K562 (cell line): ENCODE data around the gene IMMP2L. TPM values are rescaled to one million over a fixed set of nuclear protein-coding genes. Genes with fewer than 3 reads are reported as not detected.

ENCODE experiments used
- ATAC-seq: fragments of 200-7000 bp; cut with Tn5 transposase; 3 replicates; pipeline ENCODE4 v1.9.1; 2020; ENCODE audit warnings: moderate library complexity
- BruUV-seq: library from RNA; stranded (reverse); fragments of 400-500 nt; replicated peaks from 2 replicates; lab custom pipeline; 2021; lab: Mats Ljungman, UMichigan
- CTCF ChIA-PET: fragments of 300-600 bp; formaldehyde crosslinking; extraction: SDS; loops from one replicate; lab custom pipeline; 2021; ENCODE audit warnings: low intra/inter-chr PET ratio; lab: Yijun Ruan, JAX
- POLR2A ChIA-PET: fragments of 300-600, 350-650 bp; sonication (Branson Sonifier 250); formaldehyde crosslinking; extraction: SDS; loops from one replicate; lab custom pipeline; 2021; ENCODE audit warnings: antibody characterized with exemption, inconsistent platforms; lab: Yijun Ruan, JAX
- DNase-seq, 4 experiments: peaks; one replicate each; pipeline versions ENCODE4 v3.0.0 to v3.0.0-alpha.2; 2011 to 2018; ENCODE audit warnings: low spot score in 3 of 4, mixed read lengths in 3 of 4; ENCODE audit errors: extremely low read depth in 1 of 4
- FAIRE-seq: peaks from 2 replicates; lab custom pipeline; 2011; peaks lifted over from hg19 to GRCh38; lab: Jason Lieb, UNC
- H2AFZ ChIP-seq: 2 replicates; pipeline ENCODE4 v1.6.0; 2011; ENCODE audit warnings: low read depth, low read length, control low read depth, inconsistent platforms
- H3K27ac ChIP-seq: fragments of 200-600 bp; 3 replicates; pipeline ENCODE4 v1.8.0; 2011; ENCODE audit warnings: low read depth, mild to moderate bottlenecking, control low read depth, inconsistent platforms, low read length, moderate library complexity, mixed read lengths; ENCODE audit errors: extremely low read depth
- H3K27me3 ChIP-seq, 2 experiments: fragments of 300-600 bp in 1 of 2; 2 replicates in 1 of 2; 3 replicates in 1 of 2; pipeline versions ENCODE4 v1.6.0 to v1.8.0; 2011; ENCODE audit warnings: inconsistent platforms in 2 of 2, low read length in 2 of 2, mild to moderate bottlenecking in 1 of 2, mixed read lengths in 1 of 2, moderate library complexity in 1 of 2; ENCODE audit not compliant: control insufficient read depth in 2 of 2, insufficient read depth in 2 of 2
- H3K36me3 ChIP-seq: fragments of 300-600 bp; 3 replicates; pipeline ENCODE4 v1.8.0; 2011; ENCODE audit warnings: mild to moderate bottlenecking, low read length, inconsistent platforms; ENCODE audit not compliant: control insufficient read depth, insufficient read depth
- H3K4me1 ChIP-seq, 2 experiments: fragments of 200-600 bp in 1 of 2; replicated peaks in 1 of 2; 2 replicates in 1 of 2; 3 replicates in 1 of 2; pipeline versions ENCODE4 v1.5.1 to v1.8.0; 2011; ENCODE audit warnings: inconsistent platforms in 2 of 2, low read length in 2 of 2, mild to moderate bottlenecking in 1 of 2, mixed read lengths in 1 of 2, moderate library complexity in 1 of 2; ENCODE audit not compliant: control insufficient read depth in 2 of 2, insufficient read depth in 2 of 2
- H3K4me2 ChIP-seq: 2 replicates; pipeline ENCODE4 v1.6.1; 2011; ENCODE audit warnings: low read length, control low read depth, inconsistent platforms, mixed read lengths; ENCODE audit not compliant: insufficient read depth
- H3K4me3 ChIP-seq: fragments of 200-600 bp; sonication (generic), shearing (Covaris generic); 2 replicates; pipeline ENCODE4 v1.5.1; 2016; ENCODE audit warnings: control low read depth, inconsistent platforms
- H3K79me2 ChIP-seq: fragments of 200-600 bp; 3 replicates; pipeline ENCODE4 v1.8.0; 2011; ENCODE audit warnings: low read length, inconsistent platforms; ENCODE audit not compliant: control insufficient read depth, insufficient read depth
- H3K9ac ChIP-seq, 2 experiments: 2 replicates each; pipeline versions ENCODE4 v1.6.0 to v1.6.1; 2011; ENCODE audit warnings: low read depth in 2 of 2, low read length in 2 of 2, control low read depth in 1 of 2, inconsistent platforms in 1 of 2, mild to moderate bottlenecking in 1 of 2, mixed read lengths in 1 of 2; ENCODE audit not compliant: insufficient read depth in 1 of 2
- H3K9me1 ChIP-seq: one replicate; pipeline ENCODE4 v1.6.0; 2011; ENCODE audit warnings: inconsistent platforms, mild to moderate bottlenecking, low read length, moderate library complexity; ENCODE audit not compliant: control insufficient read depth, insufficient read depth
- H3K9me3 ChIP-seq: replicated peaks from 2 replicates; pipeline ENCODE4 v1.5.1; 2011; ENCODE audit warnings: low read depth, low read length, inconsistent platforms; ENCODE audit not compliant: control insufficient read depth, insufficient read depth
- H4K20me1 ChIP-seq: replicated peaks from 2 replicates; pipeline ENCODE4 v1.6.1; 2011; ENCODE audit warnings: low read length, inconsistent platforms, mixed read lengths; ENCODE audit not compliant: control insufficient read depth, insufficient read depth
- CBFA2T2 ChIP-seq: fragments of 450-650 bp; conservative IDR thresholded peaks from 2 replicates; pipeline ENCODE4 v1.6.1; 2017; ENCODE audit warnings: mild to moderate bottlenecking
- FOXK1 ChIP-seq: sonication (generic); formaldehyde crosslinking; IDR thresholded peaks from 2 replicates; pipeline ENCODE4 v1.8.0; 2022; ENCODE audit warnings: missing genetic modification reagents, mild to moderate bottlenecking, borderline replicate concordance
- IRF2 ChIP-seq: sonication (generic); formaldehyde crosslinking; IDR thresholded peaks from 2 replicates; pipeline ENCODE4 v1.8.1; 2022; ENCODE audit warnings: mild to moderate bottlenecking, missing genetic modification reagents
- PPARD ChIP-seq: fragments of 250-450 bp; sonication (Bioruptor Pico); IDR thresholded peaks from 2 replicates; pipeline ENCODE4 v1.8.0; 2022; ENCODE audit warnings: inconsistent platforms, mild to moderate bottlenecking, moderate library complexity
- RFX7 ChIP-seq: fragments of 250-450 bp; sonication (Bioruptor Pico); IDR thresholded peaks from 2 replicates; pipeline ENCODE4 v1.5.1; 2021; ENCODE audit warnings: mild to moderate bottlenecking
- RUNX1 ChIP-seq: sonication (generic); IDR thresholded peaks from 2 replicates; pipeline ENCODE4 v1.6.1; 2016; ENCODE audit warnings: antibody characterized with exemption, low read depth
- SMARCA4 ChIP-seq: fragments of 450-650 bp; IDR thresholded peaks from 2 replicates; pipeline ENCODE4 v1.6.1; 2016
- WGBS: fragments of 100-300 bp; shearing (Covaris generic); methylation state at CpG from one replicate; pipeline ENCODE4 v1.1.6; 2016; ENCODE audit warnings: low coverage, mixed read lengths; ENCODE audit not compliant: insufficient coverage; ENCODE audit errors: missing lambda C conversion rate; 5-methylcytosine and 5-hydroxymethylcytosine counted together
- in situ Hi-C: fragments of 300-500 bp; cut with MboI; formaldehyde crosslinking; loops from 4 replicates; pipeline ENCODE4 v1.15.0; 2018; ENCODE audit warnings: inconsistent platforms, mixed read lengths
- intact Hi-C: fragments of 100-400 bp; cut with micrococcal nuclease; formaldehyde crosslinking; loops from 2 replicates; pipeline ENCODE4 v1.14.2; 2022
- polyA plus RNA-seq, 8 experiments: library from polyadenylated mRNA; depleted of rRNA in 4 of 8; stranded (reverse) in 5 of 8; unstranded in 3 of 8; fragments of >200 nt; fragmentation: Nextera tagmentation in 2 of 8; fragmentation: Illumina TruSeq in 1 of 8; extraction: Ambion mirVana in 2 of 8; extraction: Trizol in 1 of 8; gene quantifications; 2 replicates each; pipeline versions ENCODE4 v1.2.1 to v1.2.3, GENCODE V29; 2011 to 2014; ENCODE audit warnings: inconsistent platforms in 1 of 8, missing spikeins in 1 of 8
- total RNA-seq, 7 experiments: library from RNA; depleted of rRNA in 6 of 7; stranded (reverse); fragments of >200 nt in 6 of 7; fragmentation: Illumina TruSeq in 2 of 7; extraction: Trizol in 2 of 7; gene quantifications; 2 replicates each; pipeline versions ENCODE4 v1.2.1 to v1.2.3, GENCODE V29; 2011 to 2021; ENCODE audit warnings: low replicate concordance in 1 of 7
- TF ChIP-seq, protein P1 (sequence below): fragments of 250-450 bp; sonication (Bioruptor Pico); IDR thresholded peaks from 2 replicates; pipeline ENCODE4 v1.5.0; 2022; ENCODE audit warnings: mild to moderate bottlenecking

IMMP2L gene
- total and polyA plus RNA-seq, 9 of the 15 experiments (the other 6 are each of a cell fraction or from before 2014, with no cell fraction given) = 29.7 to 116 (median 53.0) TPM

GRCh38 chr7:110724811-110725210 lies 837.5 kb downstream of the IMMP2L start:
- Histone ChIP-seq H3K27me3 (no peaks in the 10 kb centered on the region), H3K4me1 (no peaks in the 10 kb centered on the region), H3K36me3 (no peaks in the 10 kb centered on the region), H3K4me3 (no peak overlapping the region), H3K9ac (no peak overlapping the region), H2AFZ (no peak overlapping the region), H3K79me2 (no peaks in the 10 kb centered on the region), H3K9me1 (no peaks in the 10 kb centered on the region), H4K20me1 (no peaks in the 10 kb centered on the region), H3K27ac (no peak overlapping the region), H3K9me3 (no peaks in the 10 kb centered on the region), H3K4me2 (no peak overlapping the region)
- no peak for FAIRE-seq
- CTCF ChIA-PET = no interaction called here
- 4% methylated on average over 6 of the region's 6 CpGs for WGBS
- TF ChIP-seq, protein P1, sequence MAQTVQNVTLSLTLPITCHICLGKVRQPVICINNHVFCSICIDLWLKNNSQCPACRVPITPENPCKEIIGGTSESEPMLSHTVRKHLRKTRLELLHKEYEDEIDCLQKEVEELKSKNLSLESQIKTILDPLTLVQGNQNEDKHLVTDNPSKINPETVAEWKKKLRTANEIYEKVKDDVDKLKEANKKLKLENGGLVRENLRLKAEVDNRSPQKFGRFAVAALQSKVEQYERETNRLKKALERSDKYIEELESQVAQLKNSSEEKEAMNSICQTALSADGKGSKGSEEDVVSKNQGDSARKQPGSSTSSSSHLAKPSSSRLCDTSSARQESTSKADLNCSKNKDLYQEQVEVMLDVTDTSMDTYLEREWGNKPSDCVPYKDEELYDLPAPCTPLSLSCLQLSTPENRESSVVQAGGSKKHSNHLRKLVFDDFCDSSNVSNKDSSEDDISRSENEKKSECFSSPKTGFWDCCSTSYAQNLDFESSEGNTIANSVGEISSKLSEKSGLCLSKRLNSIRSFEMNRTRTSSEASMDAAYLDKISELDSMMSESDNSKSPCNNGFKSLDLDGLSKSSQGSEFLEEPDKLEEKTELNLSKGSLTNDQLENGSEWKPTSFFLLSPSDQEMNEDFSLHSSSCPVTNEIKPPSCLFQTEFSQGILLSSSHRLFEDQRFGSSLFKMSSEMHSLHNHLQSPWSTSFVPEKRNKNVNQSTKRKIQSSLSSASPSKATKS = no peak
- TF ChIP-seq FOXK1 (no peak), RFX7 (CRISPR knock-in tag) (no peak), RUNX1 (no peak), IRF2 (no peak), SMARCA4 (no peak), CBFA2T2 (no peak), PPARD (no peak)
- BruUV-seq = no TSS peak
- intact Hi-C loops (no loop called here), in situ Hi-C loops (no loop called here)
- no peak for ATAC-seq
- POLR2A ChIA-PET = interaction anchor here (0.7 kb wide), 1 partner anchor 106 kb away, joined by 3 read pairs; no protein-coding TSS in a partner anchor
- no peak for DNase-seq
